ENCODE results near the gene LRRC15.

- no peak for TF ChIP-seq CTCF (conservative IDR thresholded peaks at IDR 0.05; ENCODE audit: low read depth in 2 of 2)
- no peak for TF ChIP-seq ZNF462 (CRISPR knock-in tag; IDR thresholded peaks at IDR 0.05)
- no peak for TF ChIP-seq POLR2AphosphoS5 (IDR thresholded peaks at IDR 0.05; ENCODE audit: low read depth)
- no peak for TF ChIP-seq REST (IDR thresholded peaks at IDR 0.05; ENCODE audit: unreplicated experiment)
- no peak for TF ChIP-seq EZH2phosphoT487 (IDR thresholded peaks at IDR 0.05; ENCODE audit: unreplicated experiment)
- no peak for TF ChIP-seq JUNB (IDR thresholded peaks at IDR 0.05; ENCODE audit: unreplicated experiment)
- TF ChIP-seq EZH2 (IDR thresholded peaks at IDR 0.05; ENCODE audit: low read depth, unreplicated experiment) = no peak
- TF ChIP-seq ETS1 (IDR thresholded peaks at IDR 0.05) = no peak
- TF ChIP-seq ZNF331 (CRISPR knock-in tag; IDR thresholded peaks at IDR 0.05; ENCODE audit: low read depth) = no peak
- TF ChIP-seq ZNF114 (CRISPR knock-in tag; IDR thresholded peaks at IDR 0.05) = no peak
These were observed 14.2 kb downstream of the LRRC15 start for GRCh38 chr3:194355379-194355778.
